Ovary (tissue), 9 donors: Measurements from ENCODE around the gene ERC1. TPM values are rescaled to one million over a fixed set of nuclear protein-coding genes. Genes with fewer than 3 reads are reported as not detected.

ENCODE experiments used
- DNase-seq, 5 donors: peaks; one replicate each; pipeline ENCODE4 v3.0.0-alpha.2; 2019 to 2020
- H3K27ac ChIP-seq, 2 donors: fragments of 200-600 bp; one replicate each; pipeline versions ENCODE4 v1.5.1 to v1.8.0; 2019 to 2022
- H3K27me3 ChIP-seq: fragments of 200-600 bp; one replicate; pipeline ENCODE4 v1.8.0; 2022
- H3K36me3 ChIP-seq: fragments of 200-600 bp; sonication (generic); one replicate; pipeline ENCODE4 v1.5.1; 2019
- H3K4me1 ChIP-seq: one replicate; pipeline ENCODE4 v1.8.1; 2013; ENCODE audit warnings: mild to moderate bottlenecking, moderate library complexity; ENCODE audit not compliant: insufficient read depth
- H3K4me3 ChIP-seq: fragments of 200-600 bp; sonication (generic); one replicate; pipeline ENCODE4 v1.5.1; 2017
- H3K9me3 ChIP-seq, 2 donors: fragments of 200-600 bp in 1 of 2; sonication (generic) in 1 of 2; one replicate each; pipeline versions ENCODE4 v1.5.1 to v1.8.1; 2013 to 2019; ENCODE audit warnings: mild to moderate bottlenecking in 1 of 2, moderate library complexity in 1 of 2
- EP300 ChIP-seq: sonication (generic); formaldehyde crosslinking; IDR thresholded peaks from one replicate; pipeline ENCODE4 v1.6.1; 2017; ENCODE audit warnings: antibody characterized with exemption
- POLR2A ChIP-seq: fragments of 450-650 bp; IDR thresholded peaks from one replicate; pipeline ENCODE4 v1.6.1; 2017; ENCODE audit warnings: antibody characterized with exemption, mild to moderate bottlenecking, moderate library complexity
- WGBS, 3 donors: extraction: QIAGEN DNeasy Blood & Tissue Kit in 1 of 3; methylation state at CpG; one replicate each; pipeline versions ENCODE4 v1.1.5 to v1.1.7; 2013 to 2017; 5-methylcytosine and 5-hydroxymethylcytosine counted together
- intact Hi-C, 4 donors: fragments of 100-400 bp; cut with DNase I; formaldehyde crosslinking; loops; one replicate each; pipeline versions ENCODE4 v1.11.0 to v1.15.1; 2022 to 2023
- polyA plus RNA-seq, 2 donors: library from polyadenylated mRNA; stranded (reverse); fragments of 200-250 nt in 1 of 2; fragments of 350-450 nt in 1 of 2; fragmentation: Illumina TruSeq in 1 of 2; extraction: RNeasy Lipid Tissue Mini Kit (QIAGEN cat#74804) in 1 of 2; gene quantifications; one replicate each; pipeline ENCODE4 v1.2.3, GENCODE V29; 2013 to 2014
- total RNA-seq, 7 donors: library from RNA; depleted of rRNA in 2 of 7; stranded (reverse); fragments of >200 nt in 2 of 7; fragmentation: NEBNext Ultra II Directional in 3 of 7; extraction: Animal tissue kit (Norgen Biotek cat#: 25700) in 3 of 7; gene quantifications; one replicate each; pipeline versions ENCODE4 v1.1.0 to v1.2.4, GENCODE V29; 2016 to 2023
- TF ChIP-seq, protein P1 (sequence below), 3 donors: fragments of 450-650 bp in 2 of 3; fragments of 200-600 bp in 1 of 3; IDR thresholded peaks; one replicate each; pipeline versions ENCODE4 v1.5.1 to v1.8.0; 2016 to 2022; ENCODE audit warnings: antibody characterized with exemption in 3 of 3, mild to moderate bottlenecking in 1 of 3
- donor health status: DM: no; HTN: no; CAD: no; lungs with moderate emphysema.
- donor health status: DM: no; HTN: no; CAD: no.
- donor health status: Bipolar disorder and iron deficiency.
- donor health status: DM: yes; HTN: yes; CAD: no.
- donor health status: DM: no; HTN: no; CAD: no.
- donor health status: DM: yes; HTN: yes; CAD: no.

ERC1 gene
- total and polyA plus RNA-seq, 9 donors, result 10.4 to 65.2 (median 51.6) TPM

DNA sequence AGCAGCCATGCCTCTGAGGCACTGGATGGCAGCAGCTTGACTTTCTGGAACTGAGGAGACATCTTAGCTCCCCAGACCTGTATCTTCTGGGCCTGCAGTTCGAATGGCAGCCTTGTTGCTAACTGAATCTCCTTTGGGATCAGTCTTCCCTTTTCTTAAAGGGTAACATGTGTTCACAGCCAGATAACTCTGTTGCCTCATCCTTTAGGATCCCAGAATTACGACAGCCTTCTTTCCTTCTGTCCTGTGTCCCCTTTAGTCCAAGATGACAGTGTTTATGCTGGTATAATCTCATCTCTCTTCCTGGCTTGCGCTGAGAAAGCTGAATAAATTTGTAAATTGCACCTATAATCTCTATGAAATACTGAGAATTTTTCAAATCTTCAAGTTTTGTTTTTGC, 9.1 kb upstream of the ERC1 start:
- 84 to 91% (median 90%) methylated on average over 3 of the region's 3 CpGs for WGBS, 3 donors
- Histone ChIP-seq H3K4me1 (no peaks in the 10 kb centered on the region), H3K27ac (no peak overlapping the region), H3K4me3 (no peak overlapping the region), H3K27me3 (no peaks in the 10 kb centered on the region), H3K9me3 (no peaks in the 10 kb centered on the region), H3K36me3 (no peaks in the 10 kb centered on the region)
- no peak for DNase-seq
- TF ChIP-seq POLR2A (no peak), EP300 (no peak)
- TF ChIP-seq, protein P1, sequence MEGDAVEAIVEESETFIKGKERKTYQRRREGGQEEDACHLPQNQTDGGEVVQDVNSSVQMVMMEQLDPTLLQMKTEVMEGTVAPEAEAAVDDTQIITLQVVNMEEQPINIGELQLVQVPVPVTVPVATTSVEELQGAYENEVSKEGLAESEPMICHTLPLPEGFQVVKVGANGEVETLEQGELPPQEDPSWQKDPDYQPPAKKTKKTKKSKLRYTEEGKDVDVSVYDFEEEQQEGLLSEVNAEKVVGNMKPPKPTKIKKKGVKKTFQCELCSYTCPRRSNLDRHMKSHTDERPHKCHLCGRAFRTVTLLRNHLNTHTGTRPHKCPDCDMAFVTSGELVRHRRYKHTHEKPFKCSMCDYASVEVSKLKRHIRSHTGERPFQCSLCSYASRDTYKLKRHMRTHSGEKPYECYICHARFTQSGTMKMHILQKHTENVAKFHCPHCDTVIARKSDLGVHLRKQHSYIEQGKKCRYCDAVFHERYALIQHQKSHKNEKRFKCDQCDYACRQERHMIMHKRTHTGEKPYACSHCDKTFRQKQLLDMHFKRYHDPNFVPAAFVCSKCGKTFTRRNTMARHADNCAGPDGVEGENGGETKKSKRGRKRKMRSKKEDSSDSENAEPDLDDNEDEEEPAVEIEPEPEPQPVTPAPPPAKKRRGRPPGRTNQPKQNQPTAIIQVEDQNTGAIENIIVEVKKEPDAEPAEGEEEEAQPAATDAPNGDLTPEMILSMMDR (IDR thresholded peaks at IDR 0.05), result no peak
- intact Hi-C loops, result no loop called here

DNA sequence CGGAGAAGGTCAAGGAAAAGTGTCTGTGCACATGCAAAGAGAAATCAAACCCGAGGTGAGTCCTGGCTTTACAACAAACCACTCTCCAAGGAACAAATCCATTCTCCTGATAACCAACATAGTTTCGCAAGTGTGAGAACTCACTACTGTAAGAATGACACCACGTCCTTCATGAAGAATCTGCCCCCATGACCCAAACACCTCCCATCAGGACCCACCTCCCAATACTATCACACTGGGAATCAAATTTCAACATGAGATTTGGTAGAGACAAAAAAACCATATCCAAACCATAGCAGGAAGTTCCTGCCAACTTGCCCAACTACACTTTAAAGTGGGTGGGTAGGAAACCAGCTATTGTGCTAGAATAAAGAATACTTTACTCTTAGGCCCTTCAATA, 2.4 kb upstream of the ERC1 start:
- Histone ChIP-seq H3K4me3 (no peak overlapping the region), H3K27me3 (no peaks in the 10 kb centered on the region), H3K4me1 (peaks cover 9% of the 10 kb centered on the region), H3K9me3 (no peaks in the 10 kb centered on the region), H3K36me3 (no peaks in the 10 kb centered on the region), H3K27ac (no peak overlapping the region)
- TF ChIP-seq, protein P1 (IDR thresholded peaks at IDR 0.05), result no peak
- no peak for TF ChIP-seq POLR2A
- TF ChIP-seq EP300, result no peak
- 73 to 79% (median 75%) methylated on average over 4 of the region's 4 CpGs for WGBS, 3 donors
- DNase-seq, result no peak
- intact Hi-C loops, result loop anchor here in 1 of 4 donors (5.0 kb wide), 1 partner anchor 36 kb away; no protein-coding TSS in a partner anchor

DNA sequence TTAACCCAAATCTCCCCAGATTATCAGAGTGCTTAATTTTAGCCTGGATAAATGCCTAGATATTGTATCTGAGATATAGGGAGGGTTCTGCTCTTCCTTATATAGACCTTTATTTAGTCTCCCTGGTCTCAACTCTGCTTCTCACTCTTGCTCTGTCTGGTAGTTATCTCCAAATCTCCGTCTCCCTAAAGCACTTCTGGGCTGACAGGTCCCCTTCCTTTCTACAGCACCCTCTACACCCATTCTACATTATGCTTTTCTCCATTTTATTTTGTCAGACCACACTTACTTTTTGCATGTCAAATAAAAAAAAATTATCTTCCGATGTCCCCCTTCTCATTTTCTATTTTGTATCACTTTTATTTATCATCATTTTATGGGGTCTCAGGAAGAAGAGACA, 2.0 kb upstream of the ERC1 start:
- Histone ChIP-seq H3K4me1 (peaks cover 9% of the 10 kb centered on the region), H3K27me3 (no peaks in the 10 kb centered on the region), H3K4me3 (no peak overlapping the region), H3K27ac (no peak overlapping the region), H3K9me3 (no peaks in the 10 kb centered on the region), H3K36me3 (no peaks in the 10 kb centered on the region)
- intact Hi-C loops, result loop anchor here in 1 of 4 donors (5.0 kb wide), 1 partner anchor 37 kb away; no protein-coding TSS in a partner anchor
- WGBS, 3 donors, result 70 to 80% (median 75%) methylated on average over 2 of the region's 2 CpGs
- no peak for DNase-seq
- no peak for TF ChIP-seq POLR2A
- TF ChIP-seq EP300, result no peak
- TF ChIP-seq, protein P1 (IDR thresholded peaks at IDR 0.05), result no peak

DNA sequence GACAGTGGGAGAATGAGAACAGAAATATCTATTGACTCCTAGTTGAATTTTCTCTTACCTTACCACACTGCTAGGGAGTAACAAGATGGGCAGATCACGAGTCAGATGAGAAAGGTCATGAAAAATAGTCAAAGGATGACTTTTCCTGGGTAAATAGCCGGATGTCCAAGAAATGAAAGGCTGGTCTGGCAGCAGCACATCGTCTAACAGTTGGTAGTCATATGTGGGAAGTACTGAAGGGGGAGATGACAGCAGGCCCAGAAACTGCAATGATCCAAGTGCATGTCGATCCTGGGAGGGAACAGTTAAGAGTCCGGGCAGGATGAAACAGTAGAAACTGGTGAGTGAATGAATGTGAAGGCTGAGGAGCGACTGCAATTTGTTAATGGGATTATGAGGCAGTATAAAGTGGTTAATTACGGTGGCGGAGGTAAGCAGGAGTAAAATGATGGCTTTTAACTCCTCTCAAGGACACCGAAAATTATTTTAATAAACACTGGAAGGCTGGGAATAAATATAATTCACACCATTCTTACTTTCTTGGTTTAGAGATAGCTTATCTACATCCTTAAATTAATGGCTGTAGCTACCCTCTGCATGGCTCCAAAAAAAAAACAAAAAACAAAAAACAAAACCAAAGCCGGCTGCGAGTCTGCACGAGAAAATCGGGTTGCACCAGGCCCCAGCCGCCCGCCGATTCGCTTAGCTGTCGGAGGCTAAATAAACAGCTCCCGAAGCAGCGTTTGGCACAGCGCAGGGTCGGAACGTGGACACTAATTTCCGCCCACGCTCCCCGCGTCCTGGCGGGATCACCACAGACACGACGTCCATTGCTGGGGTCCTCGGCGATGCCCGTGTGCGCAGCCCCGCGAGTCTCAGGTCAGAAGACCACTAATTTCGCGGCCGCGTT, 1.0 kb upstream of the ERC1 start:
- TF ChIP-seq, protein P1 (IDR thresholded peaks at IDR 0.05), result no peak
- TF ChIP-seq POLR2A (no peak), EP300 (no peak)
- 1% methylated on average over 40 of the region's 40 CpGs for WGBS, 3 donors
- DNase-seq, result peak; percentile 68 to 85 (median 78)
- no peaks in the 10 kb centered on the region for H3K9me3 ChIP-seq
- H3K4me1 ChIP-seq, result peaks cover 9% of the 10 kb centered on the region
- no peaks in the 10 kb centered on the region for H3K27me3 ChIP-seq
- peak overlapping the region; percentile 57 for H3K4me3 ChIP-seq
- intact Hi-C loops, result loop anchor here in 1 of 4 donors (5.0 kb wide), 1 partner anchor 38 kb away; no protein-coding TSS in a partner anchor
- H3K36me3 ChIP-seq, result no peaks in the 10 kb centered on the region
- H3K27ac ChIP-seq, result peak overlapping the region; percentile 88 to 96
